K562 (cell line): Measurements from ENCODE around the gene CSF1. TPM values are rescaled to one million over a fixed set of nuclear protein-coding genes. Genes with fewer than 3 reads are reported as not detected.

Experiments
- CREM ChIP-seq: IDR thresholded peaks from 2 replicates; pipeline ENCODE4 v1.6.1; 2014; ENCODE audit warnings: antibody characterized with exemption, low read depth
- DIDO1 ChIP-seq: fragments of 450-650 bp; IDR thresholded peaks from 2 replicates; pipeline ENCODE4 v1.6.1; 2016; ENCODE audit warnings: low read depth, missing biosample characterization, missing genetic modification characterization
- HLTF ChIP-seq: fragments of 450-650 bp; IDR thresholded peaks from 2 replicates; pipeline ENCODE4 v1.6.1; 2016
- MYC ChIP-seq, 2 experiments: fragments of 250-450 bp in 1 of 2; sonication (Bioruptor Pico) in 1 of 2; IDR thresholded peaks; 2 replicates each; pipeline versions ENCODE4 v1.5.1 to v1.6.1; 2012 to 2021; ENCODE audit warnings: low read depth in 2 of 2, borderline replicate concordance in 1 of 2, improper control_type of control experiment in 1 of 2, low read length in 1 of 2, mild to moderate bottlenecking in 1 of 2, moderate library complexity in 1 of 2
- MYNN ChIP-seq, 2 experiments: sonication (generic); formaldehyde crosslinking in 1 of 2; IDR thresholded peaks; 2 replicates each; pipeline versions ENCODE4 v1.5.0 to v1.6.1; 2016 to 2020; ENCODE audit warnings: antibody characterized with exemption in 1 of 2, missing genetic modification reagents in 1 of 2
- RBM39 ChIP-seq: fragments of 200-400 bp; formaldehyde crosslinking; optimal IDR thresholded peaks from 2 replicates; pipeline ENCODE3; 2018; ENCODE audit warnings: low read depth, low read length
- RNF219 ChIP-seq: fragments of 250-450 bp; sonication (Bioruptor Pico); IDR thresholded peaks from 2 replicates; pipeline ENCODE4 v1.5.0; 2022; ENCODE audit warnings: mild to moderate bottlenecking
- SP2 ChIP-seq: IDR thresholded peaks from 2 replicates; pipeline ENCODE4 v1.6.1; 2011; ENCODE audit warnings: mild to moderate bottlenecking, low read depth, low read length, moderate library complexity; ENCODE audit not compliant: poor library complexity, severe bottlenecking; ENCODE audit errors: extremely low read depth
- TBP ChIP-seq: optimal IDR thresholded peaks from 2 replicates; pipeline ENCODE3; 2011; ENCODE audit warnings: low read depth, low read length, improper control_type of control experiment
- ZNF395 ChIP-seq: fragments of 200-800 bp; sonication (Bioruptor generic); IDR thresholded peaks from 2 replicates; pipeline ENCODE4 v1.6.1; 2017; ENCODE audit warnings: missing genetic modification characterization, missing compliant biosample characterization
- ZNF592 ChIP-seq: fragments of 450-650 bp; IDR thresholded peaks from 2 replicates; pipeline ENCODE4 v1.6.1; 2017; ENCODE audit warnings: antibody characterized with exemption, mild to moderate bottlenecking
- polyA plus RNA-seq, 8 experiments: library from polyadenylated mRNA; depleted of rRNA in 4 of 8; stranded (reverse) in 5 of 8; unstranded in 3 of 8; fragments of >200 nt; fragmentation: Nextera tagmentation in 2 of 8; fragmentation: Illumina TruSeq in 1 of 8; extraction: Ambion mirVana in 2 of 8; extraction: Trizol in 1 of 8; gene quantifications; 2 replicates each; pipeline versions ENCODE4 v1.2.1 to v1.2.3, GENCODE V29; 2011 to 2014; ENCODE audit warnings: inconsistent platforms in 1 of 8, missing spikeins in 1 of 8
- total RNA-seq, 7 experiments: library from RNA; depleted of rRNA in 6 of 7; stranded (reverse); fragments of >200 nt in 6 of 7; fragmentation: Illumina TruSeq in 2 of 7; extraction: Trizol in 2 of 7; gene quantifications; 2 replicates each; pipeline versions ENCODE4 v1.2.1 to v1.2.3, GENCODE V29; 2011 to 2021; ENCODE audit warnings: low replicate concordance in 1 of 7
- TF ChIP-seq, protein P1 (sequence below): fragments of 250-450 bp; sonication (Bioruptor Pico); IDR thresholded peaks from 2 replicates; pipeline ENCODE4 v1.5.0; 2020; ENCODE audit warnings: mild to moderate bottlenecking, borderline replicate concordance
- TF ChIP-seq, protein P2 (sequence below): fragments of 450-650 bp; IDR thresholded peaks from 2 replicates; pipeline ENCODE4 v1.6.1; 2014; ENCODE audit warnings: low read depth, mild to moderate bottlenecking, moderate library complexity, borderline replicate concordance

The CSF1 gene
- total and polyA plus RNA-seq, 9 of the 15 experiments (the other 6 are each of a cell fraction or from before 2014, with no cell fraction given) = 0.18 to 11.8 (median 2.8) TPM

GRCh38 chr1:109917768-109918606, 7.3 kb downstream of the CSF1 start (continued):
- TF ChIP-seq, protein P1, sequence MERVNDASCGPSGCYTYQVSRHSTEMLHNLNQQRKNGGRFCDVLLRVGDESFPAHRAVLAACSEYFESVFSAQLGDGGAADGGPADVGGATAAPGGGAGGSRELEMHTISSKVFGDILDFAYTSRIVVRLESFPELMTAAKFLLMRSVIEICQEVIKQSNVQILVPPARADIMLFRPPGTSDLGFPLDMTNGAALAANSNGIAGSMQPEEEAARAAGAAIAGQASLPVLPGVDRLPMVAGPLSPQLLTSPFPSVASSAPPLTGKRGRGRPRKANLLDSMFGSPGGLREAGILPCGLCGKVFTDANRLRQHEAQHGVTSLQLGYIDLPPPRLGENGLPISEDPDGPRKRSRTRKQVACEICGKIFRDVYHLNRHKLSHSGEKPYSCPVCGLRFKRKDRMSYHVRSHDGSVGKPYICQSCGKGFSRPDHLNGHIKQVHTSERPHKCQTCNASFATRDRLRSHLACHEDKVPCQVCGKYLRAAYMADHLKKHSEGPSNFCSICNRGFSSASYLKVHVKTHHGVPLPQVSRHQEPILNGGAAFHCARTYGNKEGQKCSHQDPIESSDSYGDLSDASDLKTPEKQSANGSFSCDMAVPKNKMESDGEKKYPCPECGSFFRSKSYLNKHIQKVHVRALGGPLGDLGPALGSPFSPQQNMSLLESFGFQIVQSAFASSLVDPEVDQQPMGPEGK (CRISPR knock-in tag) = no peak
- TF ChIP-seq CREM = peak; percentile 69
- TF ChIP-seq RNF219 (CRISPR knock-in tag) = no peak
- peak; percentile 84; the same call in 1 of the 2 replicates for TF ChIP-seq HLTF
- TF ChIP-seq SP2 = no peak
- TF ChIP-seq, protein P2, sequence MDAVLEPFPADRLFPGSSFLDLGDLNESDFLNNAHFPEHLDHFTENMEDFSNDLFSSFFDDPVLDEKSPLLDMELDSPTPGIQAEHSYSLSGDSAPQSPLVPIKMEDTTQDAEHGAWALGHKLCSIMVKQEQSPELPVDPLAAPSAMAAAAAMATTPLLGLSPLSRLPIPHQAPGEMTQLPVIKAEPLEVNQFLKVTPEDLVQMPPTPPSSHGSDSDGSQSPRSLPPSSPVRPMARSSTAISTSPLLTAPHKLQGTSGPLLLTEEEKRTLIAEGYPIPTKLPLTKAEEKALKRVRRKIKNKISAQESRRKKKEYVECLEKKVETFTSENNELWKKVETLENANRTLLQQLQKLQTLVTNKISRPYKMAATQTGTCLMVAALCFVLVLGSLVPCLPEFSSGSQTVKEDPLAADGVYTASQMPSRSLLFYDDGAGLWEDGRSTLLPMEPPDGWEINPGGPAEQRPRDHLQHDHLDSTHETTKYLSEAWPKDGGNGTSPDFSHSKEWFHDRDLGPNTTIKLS = peak; percentile 57
- TF ChIP-seq TBP = no peak
- peak; percentile 95 for TF ChIP-seq ZNF592
- no peak for TF ChIP-seq RBM39
- peak; percentile 97 for TF ChIP-seq MYC (IDR thresholded peaks at IDR 0.05; ENCODE audit: low read depth, low read length)
- TF ChIP-seq MYC (CRISPR knock-in tag; IDR thresholded peaks at IDR 0.05; ENCODE audit: borderline replicate concordance, low read depth) = no peak
- TF ChIP-seq DIDO1 (tag) = no peak
- peak; percentile 70; the same call in 1 of the 2 replicates for TF ChIP-seq ZNF395 (CRISPR knock-in tag)
- TF ChIP-seq MYNN (IDR thresholded peaks at IDR 0.05) = no peak; the same call in 1 of the 2 replicates
- TF ChIP-seq MYNN (CRISPR knock-in tag; IDR thresholded peaks at IDR 0.05) = no peak
